H9 (cell line): Measurements from ENCODE around the gene TREM2. TPM values are rescaled to one million over a fixed set of nuclear protein-coding genes. Genes with fewer than 3 reads are reported as not detected.

Experiments
- DNase-seq: peaks from one replicate; pipeline ENCODE4 v3.0.0-alpha.2; 2017
- H2AFZ ChIP-seq: one replicate; pipeline ENCODE4 v1.6.1; 2013; ENCODE audit warnings: mild to moderate bottlenecking, low read length, control low read depth, moderate library complexity
- H2AK5ac ChIP-seq: 2 replicates; pipeline ENCODE4 v1.6.1; 2013; ENCODE audit warnings: low read length, control low read depth, mixed read lengths; ENCODE audit not compliant: insufficient read length
- H2BK120ac ChIP-seq: one replicate; pipeline ENCODE4 v1.6.1; 2013; ENCODE audit warnings: low read depth, mild to moderate bottlenecking, low read length, control low read depth, inconsistent platforms; ENCODE audit not compliant: poor library complexity, severe bottlenecking
- H2BK12ac ChIP-seq: 2 replicates; pipeline ENCODE4 v1.6.1; 2013; ENCODE audit warnings: low read length, control low read depth, mixed read lengths, low read depth; ENCODE audit not compliant: insufficient read length
- H2BK15ac ChIP-seq: 2 replicates; pipeline ENCODE4 v1.6.1; 2013; ENCODE audit warnings: low read depth, low read length, control low read depth
- H2BK20ac ChIP-seq: one replicate; pipeline ENCODE4 v1.6.1; 2013; ENCODE audit warnings: low read depth, mild to moderate bottlenecking, low read length, control low read depth, inconsistent platforms; ENCODE audit not compliant: poor library complexity, severe bottlenecking
- H2BK5ac ChIP-seq: 2 replicates; pipeline ENCODE4 v1.6.1; 2013; ENCODE audit warnings: low read length, control low read depth, mixed read lengths; ENCODE audit not compliant: insufficient read length
- H3K14ac ChIP-seq: 2 replicates; pipeline ENCODE4 v1.6.1; 2013; ENCODE audit warnings: low read length, control low read depth; ENCODE audit not compliant: insufficient read depth
- H3K18ac ChIP-seq: 2 replicates; pipeline ENCODE4 v1.6.1; 2013; ENCODE audit warnings: low read depth, mild to moderate bottlenecking, mixed read lengths, low read length, control low read depth; ENCODE audit not compliant: insufficient read length
- H3K23ac ChIP-seq: 2 replicates; pipeline ENCODE4 v1.6.1; 2013; ENCODE audit warnings: low read length, control low read depth, mixed read lengths, low read depth; ENCODE audit not compliant: insufficient read length
- H3K23me2 ChIP-seq: 2 replicates; pipeline ENCODE4 v1.6.1; 2013; ENCODE audit warnings: low read depth, mild to moderate bottlenecking, mixed read lengths, low read length, control low read depth; ENCODE audit not compliant: insufficient read length, poor library complexity, severe bottlenecking
- H3K27ac ChIP-seq: 2 replicates; pipeline ENCODE4 v1.5.1; 2013; ENCODE audit warnings: low read length, control low read depth, mixed read lengths, low read depth; ENCODE audit not compliant: insufficient read length
- H3K27me3 ChIP-seq: 2 replicates; pipeline ENCODE4 v1.6.1; 2013; ENCODE audit warnings: low read length, control low read depth, inconsistent platforms; ENCODE audit not compliant: insufficient read depth
- H3K4ac ChIP-seq: 2 replicates; pipeline ENCODE4 v1.6.1; 2013; ENCODE audit warnings: low read depth, mild to moderate bottlenecking, control low read depth, inconsistent platforms, low read length, moderate library complexity
- H3K4me1 ChIP-seq: 2 replicates; pipeline ENCODE4 v1.6.1; 2013; ENCODE audit warnings: low read length, control low read depth, inconsistent platforms; ENCODE audit not compliant: insufficient read depth
- H3K4me2 ChIP-seq: 2 replicates; pipeline ENCODE4 v1.6.1; 2013; ENCODE audit warnings: low read length, control low read depth, mixed read lengths; ENCODE audit not compliant: insufficient read length, insufficient read depth
- H3K56ac ChIP-seq: 2 replicates; pipeline ENCODE4 v1.6.1; 2013; ENCODE audit warnings: low read depth, mild to moderate bottlenecking, mixed read lengths, low read length, control low read depth; ENCODE audit not compliant: insufficient read length
- H3K79me1 ChIP-seq: 2 replicates; pipeline ENCODE4 v1.6.1; 2013; ENCODE audit warnings: low read depth, mild to moderate bottlenecking, moderate library complexity, low read length, control low read depth, inconsistent platforms; ENCODE audit not compliant: insufficient read depth, poor library complexity, severe bottlenecking
- H3K79me2 ChIP-seq: 2 replicates; pipeline ENCODE4 v1.6.1; 2013; ENCODE audit warnings: low read length, control low read depth, inconsistent platforms; ENCODE audit not compliant: insufficient read depth
- H3K9ac ChIP-seq: 2 replicates; pipeline ENCODE4 v1.6.1; 2013; ENCODE audit warnings: low read length, control low read depth, mixed read lengths; ENCODE audit not compliant: insufficient read length; ENCODE audit errors: extremely low read depth
- H3K9me3 ChIP-seq: one replicate; pipeline ENCODE4 v1.6.1; 2013; ENCODE audit warnings: low read depth, low read length, inconsistent platforms; ENCODE audit not compliant: control insufficient read depth
- H3T11ph ChIP-seq: one replicate; pipeline ENCODE4 v1.6.1; 2013; ENCODE audit warnings: mild to moderate bottlenecking, low read length, control low read depth, inconsistent platforms
- H4K20me1 ChIP-seq: one replicate; pipeline ENCODE4 v1.6.1; 2013; ENCODE audit not compliant: control insufficient read depth, insufficient read length, insufficient read depth
- H4K5ac ChIP-seq: 2 replicates; pipeline ENCODE4 v1.6.1; 2013; ENCODE audit warnings: low read depth, mild to moderate bottlenecking, mixed read lengths, low read length, control low read depth; ENCODE audit not compliant: insufficient read length
- H4K8ac ChIP-seq: replicated peaks from 2 replicates; pipeline ENCODE4 v1.6.1; 2013; ENCODE audit warnings: low read length, control low read depth, mixed read lengths, low read depth; ENCODE audit not compliant: insufficient read length
- H4K91ac ChIP-seq: 2 replicates; pipeline ENCODE4 v1.6.1; 2013; ENCODE audit warnings: low read depth, mild to moderate bottlenecking, moderate library complexity, mixed read lengths, low read length, control low read depth; ENCODE audit not compliant: insufficient read length
- H3K27ac Mint-ChIP-seq, 3 experiments: 2 replicates in 2 of 3; 3 replicates in 1 of 3; pipeline ENCODE4 v1.8.0; 2020 to 2021; ENCODE audit warnings: mixed read lengths in 3 of 3, mild to moderate bottlenecking in 1 of 3, moderate library complexity in 1 of 3
- H3K27me3 Mint-ChIP-seq: 2 replicates; pipeline ENCODE4 v1.8.0; 2021; ENCODE audit warnings: low read depth, mild to moderate bottlenecking, moderate library complexity, mixed read lengths
- H3K36me3 Mint-ChIP-seq, 3 experiments: 2 replicates in 2 of 3; 3 replicates in 1 of 3; pipeline ENCODE4 v1.8.0; 2020 to 2021; ENCODE audit warnings: low read depth in 3 of 3, mixed read lengths in 3 of 3; ENCODE audit not compliant: insufficient read depth in 1 of 3
- H3K4me1 Mint-ChIP-seq, 2 experiments: 2 replicates each; pipeline ENCODE4 v1.8.0; 2020; ENCODE audit warnings: mixed read lengths in 2 of 2
- H3K4me3 Mint-ChIP-seq, 2 experiments: 2 replicates in 1 of 2; 3 replicates in 1 of 2; pipeline ENCODE4 v1.8.0; 2020 to 2021; ENCODE audit warnings: mild to moderate bottlenecking in 2 of 2, mixed read lengths in 2 of 2, moderate library complexity in 1 of 2
- H3K9me3 Mint-ChIP-seq, 2 experiments: 2 replicates in 1 of 2; 3 replicates in 1 of 2; pipeline ENCODE4 v1.8.0; 2020; ENCODE audit warnings: mild to moderate bottlenecking in 2 of 2, mixed read lengths in 2 of 2, moderate library complexity in 1 of 2
- CTCF ChIP-seq: fragments of 200-600 bp; sonication (generic); conservative IDR thresholded peaks from 3 replicates; pipeline ENCODE4 v1.8.0; 2021; ENCODE audit warnings: antibody characterized with exemption, mild to moderate bottlenecking
- WGBS: extraction: QIAGEN DNeasy Blood & Tissue Kit; methylation state at CpG from one replicate; pipeline ENCODE4 v1.1.7; 2013; ENCODE audit warnings: missing lambda C conversion rate, low lambda C conversion rate, mixed read lengths; ENCODE audit not compliant: insufficient read length; ENCODE audit errors: extremely low coverage; 5-methylcytosine and 5-hydroxymethylcytosine counted together
- total RNA-seq: library from RNA; stranded (reverse); gene quantifications from 2 replicates; pipeline ENCODE4 v1.2.1, GENCODE V29; 2021

Gene TREM2
- total RNA-seq, 1 experiment from 2014 or later, result 0.31 TPM

- H3K4ac ChIP-seq, result no peak overlapping the region
- H3K79me1 ChIP-seq, result no peaks in the 10 kb centered on the region
- H3K56ac ChIP-seq, result no peak overlapping the region
- Mint-ChIP-seq H3K4me1 (peaks cover 3 to 7% of the 10 kb centered on the region in 2 experiments; a peak in 3 of 4 replicates), H3K9me3 (peaks cover 0 to 2% of the 10 kb centered on the region in 2 experiments; a peak in 2 of 5 replicates), H3K4me3 (no peak overlapping the region), H3K36me3 (peaks cover 0 to 6% (median 2%) of the 10 kb centered on the region in 3 experiments; a peak in 3 of 7 replicates), H3K27ac (no peak overlapping the region; a peak in 1 of 7 replicates), H3K27me3 (no peaks in the 10 kb centered on the region; the same call in 1 of the 2 replicates)
- H3K4me2 ChIP-seq, result no peak overlapping the region
- no peak for DNase-seq
- H4K8ac ChIP-seq, result no peak overlapping the region
- H2AFZ ChIP-seq, result no peak overlapping the region
- H3K18ac ChIP-seq, result no peak overlapping the region
- H3K23me2 ChIP-seq, result peaks cover 3% of the 10 kb centered on the region
- no peak overlapping the region for H3K9ac ChIP-seq
- no peaks in the 10 kb centered on the region for H4K20me1 ChIP-seq
- no peaks in the 10 kb centered on the region for H3K9me3 ChIP-seq
- H3T11ph ChIP-seq, result no peak overlapping the region
- H2BK20ac ChIP-seq, result no peak overlapping the region
- no peaks in the 10 kb centered on the region for H3K79me2 ChIP-seq
- no peak overlapping the region for H3K14ac ChIP-seq
- H4K91ac ChIP-seq, result no peak overlapping the region
- no peaks in the 10 kb centered on the region for H3K4me1 ChIP-seq
- H2BK15ac ChIP-seq, result no peak overlapping the region
- no peak overlapping the region for H2AK5ac ChIP-seq
- H2BK12ac ChIP-seq, result no peak overlapping the region
- no peak overlapping the region for H3K27ac ChIP-seq
- TF ChIP-seq CTCF, result no peak
- H4K5ac ChIP-seq, result no peak overlapping the region
- WGBS, result no CpG with 5 or more reads among the region's 2 CpGs
- no peak overlapping the region for H2BK120ac ChIP-seq
- H3K27me3 ChIP-seq, result no peaks in the 10 kb centered on the region
- no peak overlapping the region for H2BK5ac ChIP-seq
- no peak overlapping the region for H3K23ac ChIP-seq
Observed at GRCh38 chr6:41132254-41132653, 30.7 kb downstream of the TREM2 start.
